ENCODE measurements around the gene OR52B2.
"Not testable (repeated sequence)": the region's sequence is repeated elsewhere in the genome, so short reads cannot be mapped to it uniquely, and the experiment has no call there.

OR52B2 gene

GRCh38 chr11:6151117-6151516 is 19.0 kb downstream of the OR52B2 start:
- no peak for DNase-seq

GRCh38 chr11:6143737-6144136 is 26.4 kb downstream of the OR52B2 start:
- DNase-seq, result not testable (repeated sequence)

GRCh38 chr11:6142936-6143335 is 27.2 kb downstream of the OR52B2 start:
- DNase-seq, result no peak

- DNase-seq, result not testable (repeated sequence)
These were observed 34.2 kb downstream of the OR52B2 start for GRCh38 chr11:6135936-6136335.

- DNase-seq, result no peak
These were observed 37.7 kb downstream of the OR52B2 start for GRCh38 chr11:6132431-6132830.

GRCh38 chr11:6129635-6130034 is 40.5 kb downstream of the OR52B2 start:
- DNase-seq, result no peak

GRCh38 chr11:6129011-6129410 is 41.1 kb downstream of the OR52B2 start:
- DNase-seq, result no peak

- DNase-seq, result no peak
These were observed 42.2 kb downstream of the OR52B2 start for GRCh38 chr11:6127881-6128280.

- DNase-seq, result no peak
These were observed 45.9 kb downstream of the OR52B2 start for GRCh38 chr11:6124245-6124644.

Measured in activated T-cell treated with anti-CD3 and anti-CD28 coated beads, Interleukin-2, amount 50 U/mL, for 48 hours (primary cell).